Testis (tissue), 3 donors: ENCODE data around the gene AFF1. TPM values are rescaled to one million over a fixed set of nuclear protein-coding genes. Genes with fewer than 3 reads are reported as not detected.

Experiments used
- DNase-seq: peaks from one replicate; pipeline ENCODE4 v3.0.0-alpha.2; 2019
- H3K27ac ChIP-seq, 2 donors: fragments of 200-600 bp; sonication (generic); one replicate each; pipeline ENCODE4 v1.5.1; 2019
- H3K27me3 ChIP-seq: fragments of 200-600 bp; sonication (generic); one replicate; pipeline ENCODE4 v1.5.1; 2019
- H3K36me3 ChIP-seq: fragments of 200-600 bp; sonication (generic); one replicate; pipeline ENCODE4 v1.5.1; 2017; ENCODE audit warnings: low read depth; ENCODE audit errors: missing control alignments
- H3K4me1 ChIP-seq: fragments of 200-600 bp; sonication (generic); one replicate; pipeline ENCODE4 v1.5.1; 2019
- H3K4me3 ChIP-seq, 2 donors: fragments of 200-600 bp; sonication (generic); one replicate each; pipeline ENCODE4 v1.5.1; 2017 to 2019
- H3K9me3 ChIP-seq: fragments of 200-600 bp; sonication (generic); one replicate; pipeline ENCODE4 v1.5.1; 2017
- CTCF ChIP-seq, 3 experiments: fragments of 450-650 bp in 2 of 3; fragments of 200-600 bp in 1 of 3; sonication (generic) in 1 of 3; IDR thresholded peaks; one replicate each; pipeline ENCODE4 v1.5.1; 2016 to 2019; ENCODE audit warnings: antibody characterized with exemption in 3 of 3, mild to moderate bottlenecking in 2 of 3, moderate library complexity in 1 of 3
- POLR2A ChIP-seq: fragments of 450-650 bp; IDR thresholded peaks from one replicate; pipeline ENCODE4 v1.6.1; 2017; ENCODE audit warnings: antibody characterized with exemption, mild to moderate bottlenecking, moderate library complexity
- whole genome bisulfite sequencing, 2 donors: methylation state at CpG; one replicate each; pipeline ENCODE4 v1.1.5; 2018; 5-methylcytosine and 5-hydroxymethylcytosine counted together
- intact Hi-C: fragments of 100-400 bp; cut with DNase I; formaldehyde crosslinking; loops from one replicate; pipeline ENCODE4 v1.15.1; 2023; ENCODE audit warnings: low total_unique reads
- polyA plus RNA-seq: library from polyadenylated mRNA; stranded (reverse); fragments of 350-450 nt; fragmentation: Illumina TruSeq; extraction: RNeasy Lipid Tissue Mini Kit (QIAGEN cat#74804); gene quantifications from one replicate; pipeline ENCODE4 v1.2.3, GENCODE V29; 2014; ENCODE audit warnings: low read depth, low replicate concordance; ENCODE audit not compliant: insufficient read depth
- total RNA-seq, 2 donors: library from RNA; depleted of rRNA; stranded (reverse); fragments of >200 nt; gene quantifications; one replicate each; pipeline ENCODE4 v1.2.3, GENCODE V29; 2016

The AFF1 gene
- total and polyA plus RNA-seq, 3 donors from 2014 or later: 15.8 to 56.8 (median 53.6) TPM

GRCh38 chr4:86917212-86918039, 17.4 kb upstream of the AFF1 start:
- intact Hi-C loops: no loop called here
- Histone ChIP-seq H3K4me1 (no peaks in the 10 kb centered on the region), H3K27me3 (no peaks in the 10 kb centered on the region), H3K36me3 (no peaks in the 10 kb centered on the region), H3K4me3 (no peak overlapping the region), H3K27ac (no peak overlapping the region), H3K9me3 (no peaks in the 10 kb centered on the region)
- DNase-seq: no peak
- TF ChIP-seq CTCF (IDR thresholded peaks at IDR 0.05) (no peak), POLR2A (no peak)
- WGBS, 2 donors: 91 to 97% methylated on average over 4 of the region's 4 CpGs

- DNase-seq: no peak
- no peak overlapping the region for H3K4me3 ChIP-seq
- no peaks in the 10 kb centered on the region for H3K4me1 ChIP-seq
- H3K27ac ChIP-seq: no peak overlapping the region
- no peak for TF ChIP-seq POLR2A
- no peak for TF ChIP-seq CTCF (IDR thresholded peaks at IDR 0.05)
- intact Hi-C loops: no loop called here
- no peaks in the 10 kb centered on the region for H3K9me3 ChIP-seq
- WGBS, 2 donors: 50 to 60% methylated on average over 3 of the region's 3 CpGs
- H3K36me3 ChIP-seq: no peaks in the 10 kb centered on the region
- no peaks in the 10 kb centered on the region for H3K27me3 ChIP-seq
These were observed 16.2 kb upstream of the AFF1 start for GRCh38 chr4:86918539-86919072.

- intact Hi-C loops: loop anchor here (10.0 kb wide), 2 partner anchors 175 to 315 kb away; no protein-coding TSS in a partner anchor
- H3K4me3 ChIP-seq: no peak overlapping the region
- 92 to 93% methylated on average over 4 of the region's 4 CpGs for WGBS, 2 donors
- no peak overlapping the region for H3K27ac ChIP-seq
- H3K27me3 ChIP-seq: no peaks in the 10 kb centered on the region
- no peak for TF ChIP-seq POLR2A
- no peak for TF ChIP-seq CTCF (IDR thresholded peaks at IDR 0.05)
- H3K36me3 ChIP-seq: no peaks in the 10 kb centered on the region
- no peak for DNase-seq
- H3K4me1 ChIP-seq: no peaks in the 10 kb centered on the region
- no peaks in the 10 kb centered on the region for H3K9me3 ChIP-seq
These were observed 15.1 kb upstream of the AFF1 start for GRCh38 chr4:86919561-86920223.

- intact Hi-C loops: loop anchor here (10.0 kb wide), 2 partner anchors 173 to 313 kb away; no protein-coding TSS in a partner anchor
- TF ChIP-seq CTCF (IDR thresholded peaks at IDR 0.05): no peak
- no peak for TF ChIP-seq POLR2A
- Histone ChIP-seq H3K27ac (no peak overlapping the region), H3K4me1 (no peaks in the 10 kb centered on the region), H3K9me3 (no peaks in the 10 kb centered on the region), H3K27me3 (no peaks in the 10 kb centered on the region), H3K4me3 (no peak overlapping the region), H3K36me3 (no peaks in the 10 kb centered on the region)
- no peak for DNase-seq
- 87 to 89% methylated on average over 1 of the region's 1 CpG for WGBS, 2 donors
These were observed 13.1 kb upstream of the AFF1 start for GRCh38 chr4:86921608-86922252.
